Thyroid gland (tissue), 4 donors: ENCODE data around the gene TAF11.

Experiments used
- CTCF ChIP-seq, 6 experiments: fragments of 200-600 bp in 3 of 6; fragments of 450-650 bp in 3 of 6; sonication (generic) in 3 of 6; IDR thresholded peaks; one replicate each; pipeline ENCODE4 v1.5.1; 2016 to 2019; ENCODE audit warnings: antibody characterized with exemption in 6 of 6, mild to moderate bottlenecking in 2 of 6, inconsistent platforms in 1 of 6, moderate library complexity in 1 of 6
- POLR2A ChIP-seq, 2 donors: fragments of 450-650 bp; IDR thresholded peaks; one replicate each; pipeline ENCODE4 v1.6.1; 2017; ENCODE audit warnings: antibody characterized with exemption in 2 of 2, mild to moderate bottlenecking in 2 of 2, moderate library complexity in 1 of 2

GRCh38 chr6:34930221-34930620 is 42.4 kb upstream of the TAF11 start:
- TF ChIP-seq POLR2A (IDR thresholded peaks at IDR 0.05) (no peak), CTCF (IDR thresholded peaks at IDR 0.05) (no peak)
